ENCODE measurements around the gene CRAMP1.
"Not testable (repeated sequence)": the region's sequence is repeated elsewhere in the genome, so short reads cannot be mapped to it uniquely, and the experiment has no call there.

CRAMP1 gene

GRCh38 chr16:1580256-1580655 lies 31.9 kb upstream of the CRAMP1 start:
- no peak overlapping the region for H3K27ac ChIP-seq (ENCODE audit: insufficient read depth, low read length, poor library complexity, severe bottlenecking)
- H3K4me1 ChIP-seq (ENCODE audit: control insufficient read depth, insufficient read depth, low read length, poor library complexity, severe bottlenecking): no peaks in the 10 kb centered on the region
- no peak overlapping the region for H3K4me3 ChIP-seq (ENCODE audit: insufficient read depth, low read depth, low read length, poor library complexity, severe bottlenecking)
- H3K27me3 ChIP-seq (replicated peaks; ENCODE audit: control insufficient read depth, insufficient read depth, low read length, poor library complexity, severe bottlenecking): no peaks in the 10 kb centered on the region
- H3K9me3 ChIP-seq (ENCODE audit: control insufficient read depth, low read length): no peaks in the 10 kb centered on the region
- DNase-seq: no peak
- no peaks in the 10 kb centered on the region for H3K36me3 ChIP-seq (ENCODE audit: control insufficient read depth, insufficient read depth, low read length)

DNA sequence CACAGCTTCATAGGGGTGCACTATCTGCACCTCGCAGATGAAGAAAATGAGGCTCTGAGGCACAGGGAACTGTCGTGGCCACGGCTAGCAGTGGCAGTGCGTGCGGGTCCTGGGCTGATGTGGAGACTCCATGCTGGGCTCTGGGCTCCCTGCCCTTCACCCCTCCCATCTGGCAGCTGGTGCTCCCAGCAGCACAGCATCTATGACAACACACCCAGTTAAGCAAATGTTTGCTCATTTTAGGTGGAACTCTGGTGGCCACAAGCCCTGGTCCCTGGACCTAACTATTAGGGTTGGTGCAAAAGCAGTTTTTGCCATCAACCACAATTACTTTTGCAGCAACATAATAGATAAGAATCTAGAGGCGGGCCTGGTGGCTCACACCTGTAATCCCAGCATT lies 31.2 kb upstream of the CRAMP1 start:
- H3K4me1 ChIP-seq (ENCODE audit: control insufficient read depth, insufficient read depth, low read length, poor library complexity, severe bottlenecking): no peaks in the 10 kb centered on the region
- no peaks in the 10 kb centered on the region for H3K9me3 ChIP-seq (ENCODE audit: control insufficient read depth, low read length)
- no peak for DNase-seq
- H3K4me3 ChIP-seq (ENCODE audit: insufficient read depth, low read depth, low read length, poor library complexity, severe bottlenecking): no peak overlapping the region
- H3K27me3 ChIP-seq (replicated peaks; ENCODE audit: control insufficient read depth, insufficient read depth, low read length, poor library complexity, severe bottlenecking): no peaks in the 10 kb centered on the region
- H3K27ac ChIP-seq (ENCODE audit: insufficient read depth, low read length, poor library complexity, severe bottlenecking): no peak overlapping the region
- no peaks in the 10 kb centered on the region for H3K36me3 ChIP-seq (ENCODE audit: control insufficient read depth, insufficient read depth, low read length)

GRCh38 chr16:1581804-1582203 lies 30.4 kb upstream of the CRAMP1 start:
- no peak for DNase-seq
- H3K36me3 ChIP-seq (ENCODE audit: control insufficient read depth, insufficient read depth, low read length): no peaks in the 10 kb centered on the region
- no peaks in the 10 kb centered on the region for H3K9me3 ChIP-seq (ENCODE audit: control insufficient read depth, low read length)
- H3K4me1 ChIP-seq (ENCODE audit: control insufficient read depth, insufficient read depth, low read length, poor library complexity, severe bottlenecking): no peaks in the 10 kb centered on the region
- no peak overlapping the region for H3K27ac ChIP-seq (ENCODE audit: insufficient read depth, low read length, poor library complexity, severe bottlenecking)
- no peak overlapping the region for H3K4me3 ChIP-seq (ENCODE audit: insufficient read depth, low read depth, low read length, poor library complexity, severe bottlenecking)
- H3K27me3 ChIP-seq (replicated peaks; ENCODE audit: control insufficient read depth, insufficient read depth, low read length, poor library complexity, severe bottlenecking): no peaks in the 10 kb centered on the region

DNA sequence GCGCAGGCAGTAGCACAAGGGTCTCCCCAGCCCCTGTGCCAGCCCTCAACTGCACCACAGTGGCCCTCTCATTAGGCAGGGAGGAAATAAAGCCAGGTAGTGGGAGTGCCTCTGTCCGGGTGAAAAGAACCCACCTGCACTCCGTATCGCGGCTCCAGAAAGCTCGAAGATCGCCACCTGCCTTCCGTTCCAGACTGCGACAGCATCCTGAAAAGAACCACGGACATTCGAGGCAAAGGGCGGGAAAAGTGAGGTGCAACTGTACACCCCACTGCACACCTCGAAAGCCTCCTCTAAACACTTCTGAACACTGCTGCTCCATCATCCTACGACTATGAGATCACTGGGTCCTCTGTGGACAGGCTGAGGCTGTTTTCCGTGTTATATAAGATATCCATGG lies 29.0 kb upstream of the CRAMP1 start:
- DNase-seq: no peak
- Histone ChIP-seq H3K36me3 (ENCODE audit: control insufficient read depth, insufficient read depth, low read length) (no peaks in the 10 kb centered on the region), H3K9me3 (ENCODE audit: control insufficient read depth, low read length) (no peaks in the 10 kb centered on the region), H3K4me3 (ENCODE audit: insufficient read depth, low read depth, low read length, poor library complexity, severe bottlenecking) (no peak overlapping the region), H3K4me1 (ENCODE audit: control insufficient read depth, insufficient read depth, low read length, poor library complexity, severe bottlenecking) (no peaks in the 10 kb centered on the region), H3K27ac (ENCODE audit: insufficient read depth, low read length, poor library complexity, severe bottlenecking) (no peak overlapping the region), H3K27me3 (replicated peaks; ENCODE audit: control insufficient read depth, insufficient read depth, low read length, poor library complexity, severe bottlenecking) (no peaks in the 10 kb centered on the region)

DNA sequence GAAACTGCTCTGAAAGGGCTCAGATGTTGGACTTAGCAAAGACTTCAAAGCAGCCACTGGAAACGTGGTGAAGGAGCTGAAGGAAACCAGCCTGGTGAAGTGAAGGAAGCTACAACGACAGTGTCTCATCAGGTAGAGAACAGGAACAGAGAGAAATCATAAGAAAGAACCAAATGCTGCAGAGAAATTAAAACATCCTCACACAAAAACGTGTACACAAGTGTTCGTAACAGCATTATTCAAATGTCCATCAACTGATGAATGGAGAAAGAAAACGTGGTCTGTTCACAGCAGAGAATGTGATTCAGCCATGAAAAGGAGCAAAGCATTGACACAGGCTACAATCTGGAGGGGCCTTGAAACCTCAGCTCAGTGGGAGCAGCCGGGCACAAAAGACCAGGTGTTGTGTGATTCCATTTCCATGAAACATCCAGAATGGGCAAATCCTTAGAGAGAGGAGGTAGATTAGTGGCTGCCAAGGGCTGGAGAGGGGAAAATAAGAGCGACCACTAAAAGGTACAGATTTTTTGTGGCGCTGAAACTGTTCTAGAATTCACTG lies 27.2 kb upstream of the CRAMP1 start:
- Histone ChIP-seq H3K27me3 (replicated peaks; ENCODE audit: control insufficient read depth, insufficient read depth, low read length, poor library complexity, severe bottlenecking) (no peaks in the 10 kb centered on the region), H3K4me1 (ENCODE audit: control insufficient read depth, insufficient read depth, low read length, poor library complexity, severe bottlenecking) (no peaks in the 10 kb centered on the region), H3K27ac (ENCODE audit: insufficient read depth, low read length, poor library complexity, severe bottlenecking) (no peak overlapping the region), H3K9me3 (ENCODE audit: control insufficient read depth, low read length) (no peaks in the 10 kb centered on the region), H3K36me3 (ENCODE audit: control insufficient read depth, insufficient read depth, low read length) (no peaks in the 10 kb centered on the region), H3K4me3 (ENCODE audit: insufficient read depth, low read depth, low read length, poor library complexity, severe bottlenecking) (no peak overlapping the region)
- no peak for DNase-seq

DNA sequence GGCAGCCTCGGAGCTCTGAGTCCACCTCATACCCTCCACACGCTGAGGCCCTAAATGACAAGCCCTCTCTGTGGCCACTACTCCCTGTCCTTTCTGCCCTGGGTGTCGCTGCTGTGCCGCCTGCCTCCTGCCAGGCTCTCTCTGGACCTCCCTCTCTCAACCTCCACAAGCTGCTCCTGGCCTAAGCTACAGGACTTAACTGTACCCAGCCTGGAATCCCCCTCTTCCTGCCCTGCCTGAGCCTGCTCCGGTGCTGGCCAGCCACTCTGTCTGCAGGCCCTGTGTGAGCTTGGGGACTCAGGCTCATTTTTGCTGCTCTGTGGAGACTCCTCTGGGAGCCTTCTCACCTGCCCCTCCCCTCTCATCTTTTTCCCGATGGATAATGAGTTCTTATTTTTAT lies 21.8 kb upstream of the CRAMP1 start:
- no peak overlapping the region for H3K27ac ChIP-seq (ENCODE audit: insufficient read depth, low read length, poor library complexity, severe bottlenecking)

GRCh38 chr16:1590930-1591705 lies 21.0 kb upstream of the CRAMP1 start:
- Histone ChIP-seq H3K27me3 (replicated peaks; ENCODE audit: control insufficient read depth, insufficient read depth, low read length, poor library complexity, severe bottlenecking) (no peaks in the 10 kb centered on the region), H3K4me1 (ENCODE audit: control insufficient read depth, insufficient read depth, low read length, poor library complexity, severe bottlenecking) (no peaks in the 10 kb centered on the region), H3K4me3 (ENCODE audit: insufficient read depth, low read depth, low read length, poor library complexity, severe bottlenecking) (no peak overlapping the region), H3K27ac (ENCODE audit: insufficient read depth, low read length, poor library complexity, severe bottlenecking) (no peak overlapping the region), H3K36me3 (ENCODE audit: control insufficient read depth, insufficient read depth, low read length) (no peaks in the 10 kb centered on the region), H3K9me3 (ENCODE audit: control insufficient read depth, low read length) (no peaks in the 10 kb centered on the region)
- no peak for DNase-seq

More for the DNA sequence above, 21.8 kb upstream of the CRAMP1 start:
- DNase-seq: no peak
- Histone ChIP-seq H3K9me3 (ENCODE audit: control insufficient read depth, low read length) (no peaks in the 10 kb centered on the region), H3K4me3 (ENCODE audit: insufficient read depth, low read depth, low read length, poor library complexity, severe bottlenecking) (no peak overlapping the region), H3K27me3 (replicated peaks; ENCODE audit: control insufficient read depth, insufficient read depth, low read length, poor library complexity, severe bottlenecking) (no peaks in the 10 kb centered on the region), H3K4me1 (ENCODE audit: control insufficient read depth, insufficient read depth, low read length, poor library complexity, severe bottlenecking) (no peaks in the 10 kb centered on the region), H3K36me3 (ENCODE audit: control insufficient read depth, insufficient read depth, low read length) (no peaks in the 10 kb centered on the region)

DNA sequence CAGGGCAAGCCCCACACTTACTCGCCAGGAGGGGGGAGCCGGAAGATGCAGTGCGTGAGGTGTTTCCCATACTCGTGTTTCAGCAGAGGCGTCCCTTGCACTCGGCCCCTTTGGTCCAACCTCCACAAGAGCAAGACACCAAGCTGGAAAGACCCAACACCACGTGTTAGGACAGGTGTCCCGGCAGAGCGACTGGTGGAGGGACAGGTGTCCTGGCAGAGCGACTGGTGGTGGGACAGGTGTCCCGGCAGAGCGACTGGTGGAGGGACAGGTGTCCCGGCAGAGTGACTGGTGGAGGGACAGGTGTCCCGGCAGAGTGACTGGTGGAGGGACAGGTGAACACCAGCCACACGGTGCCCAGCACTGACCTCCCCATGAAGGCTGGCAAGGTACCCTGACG lies 19.7 kb upstream of the CRAMP1 start:
- H3K27me3 ChIP-seq (replicated peaks; ENCODE audit: control insufficient read depth, insufficient read depth, low read length, poor library complexity, severe bottlenecking): no peaks in the 10 kb centered on the region
- DNase-seq: no peak
- H3K27ac ChIP-seq (ENCODE audit: insufficient read depth, low read length, poor library complexity, severe bottlenecking): no peak overlapping the region
- H3K9me3 ChIP-seq (ENCODE audit: control insufficient read depth, low read length): no peaks in the 10 kb centered on the region
- no peaks in the 10 kb centered on the region for H3K36me3 ChIP-seq (ENCODE audit: control insufficient read depth, insufficient read depth, low read length)
- H3K4me3 ChIP-seq (ENCODE audit: insufficient read depth, low read depth, low read length, poor library complexity, severe bottlenecking): no peak overlapping the region
- no peaks in the 10 kb centered on the region for H3K4me1 ChIP-seq (ENCODE audit: control insufficient read depth, insufficient read depth, low read length, poor library complexity, severe bottlenecking)

DNA sequence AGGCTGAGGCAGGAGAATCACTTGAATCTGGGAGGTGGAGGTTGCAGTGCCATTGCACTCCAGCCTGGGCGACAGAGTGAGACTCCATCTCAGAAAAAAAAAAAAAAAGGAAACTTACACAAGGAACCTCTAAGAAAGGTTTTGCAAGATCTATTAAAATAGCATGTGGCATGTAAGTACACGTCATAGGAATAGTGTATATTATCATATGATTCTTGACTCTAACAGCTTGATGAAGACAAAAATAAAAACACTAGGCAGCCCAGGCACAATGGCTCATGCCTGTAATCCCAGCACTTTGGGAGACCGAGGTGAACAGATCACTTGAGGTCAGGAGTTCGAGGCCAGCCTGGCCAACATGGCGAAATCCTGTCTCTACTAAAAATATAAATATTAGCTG lies 16.6 kb upstream of the CRAMP1 start:
- DNase-seq; H3K9me3 ChIP-seq (ENCODE audit: control insufficient read depth, low read length); H3K4me1 ChIP-seq (ENCODE audit: control insufficient read depth, insufficient read depth, low read length, poor library complexity, severe bottlenecking); H3K4me3 ChIP-seq (ENCODE audit: insufficient read depth, low read depth, low read length, poor library complexity, severe bottlenecking); H3K27me3 ChIP-seq (replicated peaks; ENCODE audit: control insufficient read depth, insufficient read depth, low read length, poor library complexity, severe bottlenecking); H3K27ac ChIP-seq (ENCODE audit: insufficient read depth, low read length, poor library complexity, severe bottlenecking); H3K36me3 ChIP-seq (ENCODE audit: control insufficient read depth, insufficient read depth, low read length): not testable (repeated sequence)

GRCh38 chr16:1596516-1596915 lies 15.6 kb upstream of the CRAMP1 start:
- Histone ChIP-seq H3K4me3 (ENCODE audit: insufficient read depth, low read depth, low read length, poor library complexity, severe bottlenecking) (no peak overlapping the region), H3K9me3 (ENCODE audit: control insufficient read depth, low read length) (no peaks in the 10 kb centered on the region), H3K36me3 (ENCODE audit: control insufficient read depth, insufficient read depth, low read length) (no peaks in the 10 kb centered on the region), H3K27me3 (replicated peaks; ENCODE audit: control insufficient read depth, insufficient read depth, low read length, poor library complexity, severe bottlenecking) (no peaks in the 10 kb centered on the region), H3K27ac (ENCODE audit: insufficient read depth, low read length, poor library complexity, severe bottlenecking) (no peak overlapping the region), H3K4me1 (ENCODE audit: control insufficient read depth, insufficient read depth, low read length, poor library complexity, severe bottlenecking) (no peaks in the 10 kb centered on the region)
- DNase-seq: no peak

Measured in effector memory CD4-positive, alpha-beta T cell (primary cell).